Smooth muscle cell of trachea (primary cell): ENCODE data around the gene SPANXA1. TPM values are rescaled to one million over a fixed set of nuclear protein-coding genes. Genes with fewer than 3 reads are reported as not detected.

Source experiments
- total RNA-seq: library from RNA; depleted of rRNA; stranded (reverse); fragments of >200 nt; gene quantifications from 2 replicates; pipeline ENCODE4 v1.2.1, GENCODE V29; 2014

Gene SPANXA1
- not detected in 2 replicates for total RNA-seq

GRCh38 chrX:141584638-141585037, at the start of gene SPANXA1:
Gene SPANXA1, minus strand, starts transcription at chrX:141584738. Its CDS starts 60 bp downstream, at chrX:141584678.

GRCh38 chrX:141589408-141589807, 4.9 kb upstream of the SPANXA1 start, which contains the start of gene SPANXA2:
Gene SPANXA2, plus strand, starts transcription at chrX:141589708. Its CDS starts 60 bp downstream, at chrX:141589768.

Other genes starting within 250 kb of the SPANXA1 start
- gene SPANXA2, start 5.0 kb upstream of the SPANXA1 start, total RNA-seq = not detected in 2 replicates
- not detected in 2 replicates for gene SPANXD, start 114.0 kb upstream of the SPANXA1 start, total RNA-seq